Upper lobe of right lung (tissue), 1 donor: Measurements from ENCODE around the gene ELF5. TPM values are rescaled to one million over a fixed set of nuclear protein-coding genes. Genes with fewer than 3 reads are reported as not detected.

Experiments used
- ATAC-seq: fragments of 200-7000 bp; cut with Tn5 transposase; one replicate; pipeline ENCODE4 v1.9.1; 2020; ENCODE audit warnings: mild to moderate bottlenecking, moderate library complexity
- DNase-seq: peaks from one replicate; pipeline ENCODE4 v3.0.0-alpha.2; 2020
- H3K27ac ChIP-seq: fragments of 200-600 bp; one replicate; pipeline ENCODE4 v1.8.0; 2022
- H3K27me3 ChIP-seq: fragments of 200-600 bp; one replicate; pipeline ENCODE4 v1.8.0; 2022; ENCODE audit warnings: mild to moderate bottlenecking
- H3K36me3 ChIP-seq: fragments of 200-600 bp; one replicate; pipeline ENCODE4 v1.8.0; 2022
- H3K4me1 ChIP-seq: fragments of 200-600 bp; one replicate; pipeline ENCODE4 v1.8.0; 2022
- H3K4me3 ChIP-seq: fragments of 200-600 bp; one replicate; pipeline ENCODE4 v1.8.0; 2022; ENCODE audit warnings: mild to moderate bottlenecking
- H3K9me3 ChIP-seq: fragments of 200-600 bp; one replicate; pipeline ENCODE4 v1.8.0; 2022
- intact Hi-C: fragments of 100-400 bp; cut with DNase I; formaldehyde crosslinking; loops from one replicate; pipeline ENCODE4 v1.11.0; 2022
- total RNA-seq: library from RNA; stranded (reverse); fragmentation: NEBNext Ultra II Directional; extraction: Animal tissue kit (Norgen Biotek cat#: 25700); gene quantifications from one replicate; pipeline ENCODE4 v1.2.1, GENCODE V29; 2021
- TF ChIP-seq, protein P1 (sequence below): fragments of 200-600 bp; IDR thresholded peaks from one replicate; pipeline ENCODE4 v1.8.0; 2022; ENCODE audit warnings: antibody characterized with exemption
- donor health status: DM: no; HTN: yes; CAD: no; lungs with severe emphysema.

Gene ELF5
- total RNA-seq, 1 donor from 2014 or later, result 10.7 TPM

DNA sequence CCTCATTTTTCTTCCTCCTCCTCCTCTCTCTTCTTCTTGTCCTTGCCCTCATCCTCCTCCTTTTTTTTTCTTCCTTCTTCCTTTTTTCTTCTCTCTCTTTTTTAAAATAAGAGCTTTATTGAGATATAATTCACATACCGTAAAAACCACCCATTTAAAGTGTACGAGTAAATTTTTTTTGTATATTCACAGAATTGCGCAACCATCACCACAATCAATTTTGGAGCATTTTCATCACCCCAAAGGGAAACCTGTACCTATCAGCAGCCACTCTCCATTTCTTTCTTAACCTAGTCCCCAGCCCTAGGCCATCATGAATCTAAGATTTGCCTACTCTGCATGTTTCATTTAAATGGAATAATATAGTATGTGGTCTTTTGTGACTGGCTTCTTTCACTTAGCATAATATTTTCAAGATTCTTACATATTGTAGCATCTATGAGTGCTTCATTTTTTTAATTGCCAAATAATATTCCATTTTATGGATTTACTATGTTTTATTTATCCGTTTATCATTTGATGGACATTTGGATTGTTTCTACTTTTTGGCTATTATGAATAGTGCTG is 39.9 kb downstream of the ELF5 start:
- Histone ChIP-seq H3K9me3 (no peaks in the 10 kb centered on the region), H3K4me1 (no peaks in the 10 kb centered on the region), H3K36me3 (peaks cover 49% of the 10 kb centered on the region), H3K27ac (no peak overlapping the region), H3K4me3 (no peak overlapping the region), H3K27me3 (no peaks in the 10 kb centered on the region)
- DNase-seq, result no peak
- intact Hi-C loops, result no loop called here
- TF ChIP-seq, protein P1, sequence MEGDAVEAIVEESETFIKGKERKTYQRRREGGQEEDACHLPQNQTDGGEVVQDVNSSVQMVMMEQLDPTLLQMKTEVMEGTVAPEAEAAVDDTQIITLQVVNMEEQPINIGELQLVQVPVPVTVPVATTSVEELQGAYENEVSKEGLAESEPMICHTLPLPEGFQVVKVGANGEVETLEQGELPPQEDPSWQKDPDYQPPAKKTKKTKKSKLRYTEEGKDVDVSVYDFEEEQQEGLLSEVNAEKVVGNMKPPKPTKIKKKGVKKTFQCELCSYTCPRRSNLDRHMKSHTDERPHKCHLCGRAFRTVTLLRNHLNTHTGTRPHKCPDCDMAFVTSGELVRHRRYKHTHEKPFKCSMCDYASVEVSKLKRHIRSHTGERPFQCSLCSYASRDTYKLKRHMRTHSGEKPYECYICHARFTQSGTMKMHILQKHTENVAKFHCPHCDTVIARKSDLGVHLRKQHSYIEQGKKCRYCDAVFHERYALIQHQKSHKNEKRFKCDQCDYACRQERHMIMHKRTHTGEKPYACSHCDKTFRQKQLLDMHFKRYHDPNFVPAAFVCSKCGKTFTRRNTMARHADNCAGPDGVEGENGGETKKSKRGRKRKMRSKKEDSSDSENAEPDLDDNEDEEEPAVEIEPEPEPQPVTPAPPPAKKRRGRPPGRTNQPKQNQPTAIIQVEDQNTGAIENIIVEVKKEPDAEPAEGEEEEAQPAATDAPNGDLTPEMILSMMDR, result no peak
- ATAC-seq, result no peak

DNA sequence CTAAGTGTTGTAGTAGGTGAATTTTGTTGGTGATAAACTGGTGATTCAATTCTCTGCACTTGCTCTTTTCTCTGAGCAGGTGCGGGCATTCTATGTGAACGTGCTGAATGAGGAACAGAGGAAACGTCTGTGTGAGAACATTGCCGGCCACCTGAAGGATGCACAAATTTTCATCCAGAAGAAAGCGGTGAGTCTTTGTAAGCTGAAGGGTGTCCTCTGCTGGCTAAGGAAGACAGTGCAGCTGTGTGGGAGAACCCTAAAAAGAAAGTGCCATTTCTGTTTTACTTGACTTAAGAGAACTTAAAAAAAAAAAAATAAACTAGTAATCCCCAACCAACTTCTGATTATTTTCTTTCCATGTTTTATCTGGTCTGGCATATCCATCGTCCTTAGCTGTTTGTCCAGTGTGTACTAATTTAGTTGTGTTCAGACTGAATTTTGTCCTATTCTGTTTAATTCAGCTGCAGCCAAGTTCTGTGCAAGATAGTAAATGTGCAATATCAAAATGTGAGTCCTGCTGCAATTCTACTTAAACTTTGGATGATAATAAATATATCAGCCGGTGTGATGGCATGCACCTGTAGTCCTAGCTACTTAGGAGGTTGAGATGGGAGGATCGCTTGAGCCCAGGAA is 45.3 kb downstream of the ELF5 start:
- TF ChIP-seq, protein P1, result peak; percentile 64
- Histone ChIP-seq H3K4me3 (no peak overlapping the region), H3K9me3 (peaks cover 5% of the 10 kb centered on the region), H3K27ac (no peak overlapping the region), H3K27me3 (no peaks in the 10 kb centered on the region), H3K4me1 (no peaks in the 10 kb centered on the region), H3K36me3 (peaks cover 93% of the 10 kb centered on the region)
- intact Hi-C loops, result no loop called here
- no peak for DNase-seq
- peak; percentile 82 for ATAC-seq

GRCh38 chr11:34466802-34467488 is 46.6 kb downstream of the ELF5 start:
- TF ChIP-seq, protein P1, result no peak
- Histone ChIP-seq H3K9me3 (peaks cover 5% of the 10 kb centered on the region), H3K4me1 (no peaks in the 10 kb centered on the region), H3K36me3 (peaks cover 93% of the 10 kb centered on the region), H3K27me3 (no peaks in the 10 kb centered on the region), H3K27ac (no peak overlapping the region), H3K4me3 (no peak overlapping the region)
- DNase-seq (no peak), ATAC-seq (no peak)
- intact Hi-C loops, result no loop called here

DNA sequence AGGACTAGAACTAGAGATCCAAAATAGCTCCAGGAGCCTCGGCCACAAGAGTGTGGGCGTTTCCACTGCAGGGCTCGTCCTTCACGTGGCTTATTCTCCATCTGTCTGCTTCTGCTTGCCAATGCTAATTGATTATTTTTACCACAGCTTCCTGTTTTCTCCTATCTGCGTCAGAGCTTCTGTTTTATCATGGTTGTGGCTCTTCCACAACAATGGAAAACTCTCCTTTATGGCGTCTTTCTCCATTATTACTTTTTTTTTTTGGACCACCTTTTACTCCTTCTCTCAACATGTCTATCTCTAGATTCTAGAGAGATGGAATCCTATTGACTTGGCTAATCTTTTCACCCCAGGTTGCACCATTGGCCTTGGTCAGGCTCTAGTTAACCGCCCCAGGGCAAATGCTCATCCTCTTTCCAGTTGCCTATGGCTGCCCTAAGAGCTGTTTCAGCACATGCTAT is 49.0 kb downstream of the ELF5 start:
- peaks cover 91% of the 10 kb centered on the region for H3K36me3 ChIP-seq
- H3K4me3 ChIP-seq, result no peak overlapping the region
- DNase-seq (no peak), ATAC-seq (peak; percentile 77)
- TF ChIP-seq, protein P1, result no peak
- no peaks in the 10 kb centered on the region for H3K27me3 ChIP-seq
- intact Hi-C loops, result no loop called here
- peaks cover 5% of the 10 kb centered on the region for H3K9me3 ChIP-seq
- H3K27ac ChIP-seq, result no peak overlapping the region
- no peaks in the 10 kb centered on the region for H3K4me1 ChIP-seq

GRCh38 chr11:34461215-34461614 is 52.4 kb downstream of the ELF5 start:
- ATAC-seq (no peak), DNase-seq (no peak)

More at GRCh38 chr11:34461215-34461614, 52.4 kb downstream of the ELF5 start:
- no peaks in the 10 kb centered on the region for H3K27me3 ChIP-seq
- peaks cover 98% of the 10 kb centered on the region for H3K36me3 ChIP-seq
- H3K27ac ChIP-seq, result no peak overlapping the region
- intact Hi-C loops, result no loop called here
- no peak overlapping the region for H3K4me3 ChIP-seq
- TF ChIP-seq, protein P1, result no peak
- no peaks in the 10 kb centered on the region for H3K9me3 ChIP-seq
- H3K4me1 ChIP-seq, result no peaks in the 10 kb centered on the region
